GM19328 (cell line): ENCODE results near the gene FAM219B.
A peak's percentile ranks its signal among the peaks of the same experiment; 100 is the strongest.

ENCODE experiments used
- ATAC-seq: cut with Tn5 transposase; IDR thresholded peaks from one replicate; pipeline ENCODE4 v1.9.1; 2021; ENCODE audit warnings: mild to moderate bottlenecking, moderate library complexity; ENCODE audit not compliant: unreplicated experiment

Gene FAM219B

DNA sequence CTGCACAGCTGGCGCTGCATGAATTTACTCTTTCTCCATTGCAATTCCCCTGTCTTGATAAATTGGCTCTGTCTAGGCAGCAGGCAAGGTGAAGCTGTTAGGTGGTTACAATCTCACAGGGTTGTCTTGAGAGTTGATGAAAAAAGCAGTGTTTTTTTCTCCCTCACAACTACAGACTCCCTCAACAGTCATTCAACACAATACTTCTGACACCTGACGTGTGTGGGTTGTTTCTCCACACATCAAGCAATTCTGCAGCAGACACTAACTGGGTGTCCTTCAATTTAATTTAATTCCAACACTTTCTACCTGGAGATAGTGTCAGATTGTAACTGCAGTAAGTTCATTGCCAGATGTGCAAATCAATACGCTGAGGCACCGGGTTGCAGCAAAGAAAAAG, 28.4 kb downstream of the FAM219B start:
- no peak for ATAC-seq

GRCh38 chr15:74873756-74874424, 32.8 kb downstream of the FAM219B start:
- no peak for ATAC-seq

DNA sequence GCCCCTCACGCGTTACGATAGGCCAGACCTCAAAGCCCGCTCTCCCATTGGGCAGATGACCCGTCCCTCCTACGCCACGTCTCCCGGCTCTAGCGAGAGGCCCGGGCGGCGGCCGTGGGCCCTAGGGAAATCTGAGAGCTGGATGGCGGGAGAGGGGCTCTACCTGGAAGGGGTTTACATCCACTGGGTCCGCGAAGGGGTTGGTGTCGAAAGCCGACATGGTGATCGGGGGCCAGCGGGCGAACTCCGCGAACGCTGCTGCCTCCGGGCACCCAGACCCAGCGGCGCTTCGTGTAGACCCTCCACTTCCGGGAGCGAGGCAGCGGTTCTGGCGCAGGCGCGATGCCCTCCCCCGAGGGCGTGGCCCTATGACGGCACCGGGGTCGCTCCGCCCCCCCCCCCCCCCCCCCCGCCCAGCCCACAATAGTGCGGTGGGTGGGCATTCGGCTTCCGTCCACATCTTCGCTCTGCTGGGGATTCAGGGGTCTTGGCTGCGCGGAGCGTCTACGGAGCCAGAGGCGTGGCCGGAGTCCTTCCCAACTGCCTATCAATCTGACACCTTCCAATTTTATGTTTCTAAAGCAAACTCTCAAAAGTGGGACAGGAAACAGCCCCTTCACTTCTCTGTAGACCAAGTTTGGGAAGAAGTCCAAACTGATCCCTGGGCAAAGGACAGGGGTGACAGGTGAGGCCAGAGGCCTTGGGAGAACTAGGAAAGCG, 33.5 kb downstream of the FAM219B start, which contains the start of gene SCAMP2:
Gene SCAMP2, minus strand, starts transcription at position 330 of the 720 bp plus-strand sequence. Its CDS starts 110 bp downstream, at position 220.
- peak; percentile 75 for ATAC-seq

DNA sequence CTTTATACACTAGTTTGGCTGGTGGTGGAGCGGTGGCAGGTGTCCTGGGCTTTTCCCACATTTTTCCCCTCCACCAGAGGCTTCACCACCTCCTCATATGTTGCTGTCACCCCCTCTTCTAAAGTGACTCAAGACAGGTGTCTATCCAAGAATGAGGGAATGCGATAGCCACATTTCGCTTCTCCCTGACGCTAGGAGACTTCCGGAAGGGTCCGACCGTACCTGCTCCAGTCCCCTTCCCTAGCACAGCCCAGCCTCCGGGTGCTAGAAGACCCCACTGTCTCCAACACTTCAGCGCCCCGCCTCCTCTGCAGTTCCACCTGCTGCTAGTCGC, 34.0 kb downstream of the FAM219B start:
- ATAC-seq: no peak

DNA sequence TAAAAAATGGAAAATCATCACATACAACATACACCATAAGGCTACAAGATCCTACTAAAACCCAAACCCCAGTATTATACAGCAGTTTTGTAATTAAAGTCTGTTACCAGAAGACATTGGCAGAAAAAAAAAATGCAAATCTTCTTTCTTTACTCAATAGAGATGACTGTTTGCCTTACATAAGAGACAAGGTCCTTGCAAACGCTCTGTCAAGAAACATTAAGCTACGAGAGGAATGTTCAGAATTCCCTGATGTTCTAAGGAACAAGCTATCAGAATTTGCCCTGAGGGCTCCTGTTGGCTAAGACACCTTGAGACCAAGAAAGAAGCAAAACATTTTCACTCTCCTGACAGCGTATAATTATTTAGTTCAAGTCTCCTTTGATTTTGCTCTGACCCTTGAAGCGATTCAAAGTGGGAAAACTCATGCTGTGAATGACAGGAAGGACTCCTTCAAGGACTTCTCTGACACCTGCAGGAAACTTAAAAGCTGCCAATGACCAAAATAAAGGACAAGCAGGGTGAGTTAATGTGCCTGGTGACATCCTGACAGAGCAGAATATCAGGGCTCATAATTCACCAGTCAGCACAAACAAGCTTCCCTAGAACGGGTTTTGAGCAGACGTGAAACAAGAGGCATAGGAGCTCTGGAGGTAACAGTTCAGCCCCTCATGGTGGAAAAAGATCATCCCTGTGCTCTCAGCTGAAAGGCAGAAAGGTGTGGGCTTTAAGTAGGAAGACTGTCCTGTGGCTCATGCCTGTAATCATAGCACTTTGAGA, 36.0 kb downstream of the FAM219B start:
- no peak for ATAC-seq

DNA sequence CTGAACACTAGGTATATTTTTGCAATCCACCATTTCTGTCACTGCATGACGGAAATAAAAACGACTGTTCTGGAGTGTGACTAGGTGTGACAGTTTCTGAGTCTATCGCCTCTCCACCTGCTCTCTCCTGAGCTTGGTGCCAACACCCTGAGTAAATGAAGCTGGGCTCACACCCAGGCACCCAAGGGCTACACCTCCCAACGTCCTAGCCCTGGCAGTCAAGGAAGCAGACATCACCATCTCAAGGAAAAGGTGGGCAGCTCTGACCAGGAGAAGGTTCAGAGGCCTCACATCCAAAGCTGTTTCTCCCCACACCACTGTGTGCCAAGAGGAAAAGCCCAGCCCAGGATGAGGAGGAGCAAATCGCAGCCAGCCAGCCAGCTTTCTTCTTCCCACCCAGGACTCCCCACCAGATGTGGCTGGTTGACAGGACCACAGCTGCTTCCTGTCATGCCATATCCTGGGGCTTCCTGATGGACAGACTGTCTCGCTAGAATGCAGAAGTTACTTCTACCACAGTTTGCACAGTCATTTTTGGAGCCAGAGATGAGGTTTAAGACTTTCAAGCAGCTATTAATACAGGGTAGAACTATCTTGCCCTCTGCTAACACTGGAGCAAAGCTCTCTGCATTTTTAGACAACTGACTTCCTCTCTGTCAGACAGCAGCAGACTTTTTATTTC, 36.8 kb downstream of the FAM219B start:
- ATAC-seq: peak; percentile 35

DNA sequence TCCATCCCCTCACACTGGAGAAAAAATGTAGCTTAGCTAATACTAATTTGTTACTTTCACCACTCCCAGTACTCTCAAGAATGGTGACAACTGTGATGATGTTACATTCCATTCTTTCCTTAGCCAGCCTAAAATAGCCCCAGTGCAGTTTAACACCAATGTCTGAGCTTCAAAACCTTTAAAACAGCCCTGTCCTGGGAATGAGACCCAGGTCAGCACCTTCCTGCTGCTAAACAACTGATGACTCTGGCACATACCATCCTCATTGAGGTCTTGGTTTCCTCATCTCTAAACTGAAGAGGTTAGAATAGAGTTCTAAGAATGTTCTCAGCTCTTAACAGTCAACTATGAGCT, 37.3 kb downstream of the FAM219B start:
- no peak for ATAC-seq

DNA sequence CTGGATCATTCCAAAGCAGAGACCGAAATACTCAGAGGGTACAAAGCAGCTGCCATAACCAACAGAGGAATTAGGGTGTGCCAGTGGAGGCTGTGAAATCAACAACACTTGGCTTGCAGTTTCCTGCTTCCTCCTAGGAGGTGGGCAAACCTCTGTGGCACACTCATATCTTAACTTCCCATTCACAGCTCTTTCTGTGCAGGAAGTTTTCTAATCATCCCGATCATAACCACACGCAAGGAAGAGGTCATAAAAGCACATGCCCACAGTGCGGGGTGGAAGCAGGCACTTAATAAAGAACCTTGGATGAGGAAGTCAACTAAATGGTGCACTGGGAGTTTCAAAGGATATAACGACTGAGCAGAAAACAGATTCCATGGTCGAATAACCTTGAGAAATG, 38.6 kb downstream of the FAM219B start:
- no peak for ATAC-seq

GRCh38 chr15:74867466-74868038, 39.1 kb downstream of the FAM219B start:
- no peak for ATAC-seq

GRCh38 chr15:74866090-74866489, 40.6 kb downstream of the FAM219B start:
- no peak for ATAC-seq

- no peak for ATAC-seq
These were observed 41.3 kb downstream of the FAM219B start for GRCh38 chr15:74865316-74865715.

GRCh38 chr15:74864296-74864695, 42.4 kb downstream of the FAM219B start:
- ATAC-seq: no peak

DNA sequence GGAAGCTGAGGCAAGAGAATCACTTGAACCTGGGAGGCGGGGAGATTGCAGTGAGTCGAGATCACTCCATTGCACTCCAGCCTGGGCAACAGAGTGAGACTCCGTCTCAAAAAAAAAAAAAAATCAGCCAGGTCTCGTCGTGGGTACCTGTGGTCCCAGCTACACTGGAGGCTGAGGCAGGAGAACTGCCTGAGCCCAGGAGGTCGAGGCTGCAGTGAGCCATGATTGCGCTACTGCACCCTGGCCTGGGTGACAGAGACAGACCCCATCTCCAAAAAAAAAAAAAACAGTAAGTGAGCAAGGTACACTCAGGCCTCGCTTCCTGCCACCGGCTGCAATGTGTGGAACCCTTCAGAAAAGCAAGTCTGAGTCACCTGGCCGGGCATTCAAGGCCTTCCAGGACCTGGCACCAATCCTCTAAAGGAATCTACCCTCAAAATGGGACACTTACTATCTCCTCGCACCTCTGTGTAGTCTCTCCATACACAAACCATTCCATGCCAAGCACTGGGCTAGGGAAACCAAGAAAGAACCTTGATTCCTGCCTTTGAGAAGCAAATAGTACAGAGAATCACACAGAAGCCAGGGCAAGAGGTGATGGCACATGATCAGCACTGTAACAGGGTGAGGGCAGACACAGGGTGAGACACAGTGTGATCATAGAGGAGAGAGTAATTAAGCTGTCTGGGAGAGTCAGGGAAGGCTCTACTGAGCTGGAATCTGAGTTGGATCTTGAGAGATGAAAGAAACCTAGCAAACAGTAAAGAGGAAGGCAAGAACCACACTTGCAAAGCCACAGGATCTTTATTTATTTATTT, 43.2 kb downstream of the FAM219B start:
- no peak for ATAC-seq

DNA sequence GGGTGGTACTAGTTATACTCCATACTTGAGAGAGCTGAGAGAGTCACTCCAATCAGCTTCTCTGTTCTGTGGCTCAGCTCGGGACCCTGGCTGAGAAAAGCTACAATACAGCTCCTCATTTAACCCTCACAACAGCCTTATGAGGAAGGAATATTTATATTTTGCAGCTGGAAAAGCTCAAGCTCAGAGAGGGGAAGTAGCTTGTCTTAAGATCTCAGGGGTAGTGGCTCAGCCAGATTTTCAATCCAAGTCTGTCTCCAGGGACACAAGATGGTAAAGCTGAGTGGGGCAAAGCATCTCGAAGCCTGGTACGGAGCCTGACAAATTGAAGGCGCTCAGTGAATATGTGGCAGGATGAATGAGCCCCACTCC, 48.3 kb downstream of the FAM219B start:
- ATAC-seq: no peak

DNA sequence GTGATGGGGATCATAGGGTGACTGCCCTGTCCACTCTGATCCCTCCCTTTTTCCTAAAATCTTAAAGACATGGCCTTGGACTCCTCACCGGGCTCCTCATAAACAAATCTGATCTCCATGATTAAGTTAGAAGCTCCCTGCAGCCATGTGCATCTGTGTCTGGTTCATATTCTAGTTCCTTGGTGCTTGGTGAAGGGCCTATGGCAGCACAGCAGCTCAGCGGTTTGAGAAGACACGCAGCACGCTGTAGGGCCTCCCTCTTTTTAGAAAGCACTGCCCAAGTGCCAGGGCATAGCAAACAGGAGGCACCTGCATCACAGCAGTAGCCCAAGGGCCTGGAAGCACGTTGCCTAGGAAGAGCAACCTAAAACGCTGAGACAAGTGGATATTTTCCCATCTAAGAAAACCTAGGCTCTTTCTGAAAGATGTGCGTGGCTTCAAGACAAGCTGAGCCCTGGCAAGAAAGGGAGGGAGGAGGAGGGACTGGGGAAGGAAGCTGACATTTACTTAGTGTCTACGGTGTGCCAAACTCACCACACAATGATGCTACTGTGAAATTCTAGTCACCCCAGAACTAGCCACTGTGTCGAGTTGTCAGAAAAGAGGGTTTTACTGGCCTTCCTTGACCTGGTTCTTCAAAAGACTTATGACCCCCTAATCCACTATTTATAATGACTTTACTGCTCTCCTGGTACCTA, 48.8 kb downstream of the FAM219B start:
- ATAC-seq: no peak

- no peak for ATAC-seq
These were observed 49.5 kb downstream of the FAM219B start for GRCh38 chr15:74857082-74857655.

- no peak for ATAC-seq
These were observed 50.1 kb downstream of the FAM219B start for GRCh38 chr15:74856537-74856936.

- no peak for ATAC-seq
These were observed 50.8 kb downstream of the FAM219B start for GRCh38 chr15:74855857-74856256.

GRCh38 chr15:74854453-74855022, 52.1 kb downstream of the FAM219B start:
- ATAC-seq: no peak
